ENCODE results near the gene LRRC46. TPM values are rescaled to one million over a fixed set of nuclear protein-coding genes. Genes with fewer than 3 reads are reported as not detected.

Gene LRRC46
- 0.64 and 2.8 TPM in 2 replicates for total RNA-seq (ENCODE audit: low replicate concordance)
- long read RNA-seq: 0 reads

- Mint-ChIP-seq H3K27me3 (no peaks in the 10 kb centered on the region), H3K4me1 (ENCODE audit: unreplicated experiment) (peaks cover 14% of the 10 kb centered on the region), H3K27ac (peak within 1 kb of the TSS; percentile 83), H3K36me3 (peaks cover 4% of the 10 kb centered on the region), H3K9me3 (no peaks in the 10 kb centered on the region), H3K4me3 (peak within 1 kb of the TSS; percentile 90)
- DNase-seq (ENCODE audit: extremely low spot score, unreplicated experiment): peak; percentile 96
- TF ChIP-seq CTCF (conservative IDR thresholded peaks at IDR 0.05): peak; percentile 57
These were observed at the start of gene LRRC46, which contains the start of gene MRPL10 for GRCh38 chr17:47831003-47831933. TSS of gene LRRC46 (plus strand) at chr17:47831670. CDS start at chr17:47831990, 320 bp downstream. TSS of gene MRPL10 (minus strand) at chr17:47831541. CDS start at chr17:47831511, 30 bp downstream.

GRCh38 chr17:47785538-47786123 is 45.8 kb upstream of the LRRC46 start:
- H3K27ac Mint-ChIP-seq: no peak overlapping the region
- H3K4me1 Mint-ChIP-seq (ENCODE audit: unreplicated experiment): peaks cover 3% of the 10 kb centered on the region
- DNase-seq (ENCODE audit: extremely low spot score, unreplicated experiment): no peak
- H3K27me3 Mint-ChIP-seq: peaks cover 89% of the 10 kb centered on the region
- no peak for TF ChIP-seq CTCF (conservative IDR thresholded peaks at IDR 0.05)
- H3K9me3 Mint-ChIP-seq: no peaks in the 10 kb centered on the region
- no peaks in the 10 kb centered on the region for H3K36me3 Mint-ChIP-seq
- H3K4me3 Mint-ChIP-seq: no peak overlapping the region

GRCh38 chr17:47789611-47790561 is 41.6 kb upstream of the LRRC46 start:
- Mint-ChIP-seq H3K4me1 (ENCODE audit: unreplicated experiment) (peaks cover 3% of the 10 kb centered on the region), H3K4me3 (peak overlapping the region; percentile 76), H3K27me3 (peaks cover 95% of the 10 kb centered on the region), H3K36me3 (no peaks in the 10 kb centered on the region), H3K9me3 (no peaks in the 10 kb centered on the region), H3K27ac (no peak overlapping the region)
- peak; percentile 74 for DNase-seq (ENCODE audit: extremely low spot score, unreplicated experiment)
- peak; percentile 65 for TF ChIP-seq CTCF (conservative IDR thresholded peaks at IDR 0.05)

GRCh38 chr17:47791025-47791424 is 40.4 kb upstream of the LRRC46 start:
- peaks cover 93% of the 10 kb centered on the region for H3K27me3 Mint-ChIP-seq

More at GRCh38 chr17:47791025-47791424, 40.4 kb upstream of the LRRC46 start:
- H3K4me3 Mint-ChIP-seq: peak overlapping the region; percentile 32
- H3K9me3 Mint-ChIP-seq: no peaks in the 10 kb centered on the region
- no peaks in the 10 kb centered on the region for H3K36me3 Mint-ChIP-seq
- no peak for DNase-seq (ENCODE audit: extremely low spot score, unreplicated experiment)
- no peak for TF ChIP-seq CTCF (conservative IDR thresholded peaks at IDR 0.05)
- H3K27ac Mint-ChIP-seq: no peak overlapping the region
- H3K4me1 Mint-ChIP-seq (ENCODE audit: unreplicated experiment): peaks cover 3% of the 10 kb centered on the region
